Measurements from ENCODE around the gene APOL6.
A peak's percentile ranks its signal among the peaks of the same experiment; 100 is the strongest.

The APOL6 gene

DNA sequence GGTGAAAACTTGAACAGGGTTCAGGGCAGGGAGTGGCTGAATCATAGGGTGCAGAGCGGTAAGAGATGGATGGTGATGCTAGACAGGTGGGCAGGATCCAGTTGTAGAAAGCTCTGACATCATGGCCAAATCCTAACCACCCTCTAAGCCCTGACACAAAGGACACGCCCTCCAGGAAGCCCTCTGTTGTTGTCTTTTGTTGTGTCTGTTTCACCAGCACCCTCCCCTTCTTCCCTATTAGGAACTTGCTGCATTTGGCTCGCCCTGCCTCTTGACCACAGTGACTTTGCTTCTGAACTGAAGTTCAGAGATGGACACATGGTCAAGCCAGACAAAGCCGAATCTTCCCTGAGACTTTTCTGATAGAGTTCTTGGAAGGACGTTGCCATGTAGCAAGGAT lies 14.2 kb upstream of the APOL6 start:
- TF ChIP-seq, protein P1, sequence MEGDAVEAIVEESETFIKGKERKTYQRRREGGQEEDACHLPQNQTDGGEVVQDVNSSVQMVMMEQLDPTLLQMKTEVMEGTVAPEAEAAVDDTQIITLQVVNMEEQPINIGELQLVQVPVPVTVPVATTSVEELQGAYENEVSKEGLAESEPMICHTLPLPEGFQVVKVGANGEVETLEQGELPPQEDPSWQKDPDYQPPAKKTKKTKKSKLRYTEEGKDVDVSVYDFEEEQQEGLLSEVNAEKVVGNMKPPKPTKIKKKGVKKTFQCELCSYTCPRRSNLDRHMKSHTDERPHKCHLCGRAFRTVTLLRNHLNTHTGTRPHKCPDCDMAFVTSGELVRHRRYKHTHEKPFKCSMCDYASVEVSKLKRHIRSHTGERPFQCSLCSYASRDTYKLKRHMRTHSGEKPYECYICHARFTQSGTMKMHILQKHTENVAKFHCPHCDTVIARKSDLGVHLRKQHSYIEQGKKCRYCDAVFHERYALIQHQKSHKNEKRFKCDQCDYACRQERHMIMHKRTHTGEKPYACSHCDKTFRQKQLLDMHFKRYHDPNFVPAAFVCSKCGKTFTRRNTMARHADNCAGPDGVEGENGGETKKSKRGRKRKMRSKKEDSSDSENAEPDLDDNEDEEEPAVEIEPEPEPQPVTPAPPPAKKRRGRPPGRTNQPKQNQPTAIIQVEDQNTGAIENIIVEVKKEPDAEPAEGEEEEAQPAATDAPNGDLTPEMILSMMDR (IDR thresholded peaks at IDR 0.05; ENCODE audit: control insufficient read depth, insufficient read depth, low read depth, low read length, missing control alignments), result no peak
- no peak for DNase-seq (ENCODE audit: low read depth)
- no peak overlapping the region for H3K4me3 ChIP-seq (ENCODE audit: control insufficient read depth, low read depth, low read length)

DNA sequence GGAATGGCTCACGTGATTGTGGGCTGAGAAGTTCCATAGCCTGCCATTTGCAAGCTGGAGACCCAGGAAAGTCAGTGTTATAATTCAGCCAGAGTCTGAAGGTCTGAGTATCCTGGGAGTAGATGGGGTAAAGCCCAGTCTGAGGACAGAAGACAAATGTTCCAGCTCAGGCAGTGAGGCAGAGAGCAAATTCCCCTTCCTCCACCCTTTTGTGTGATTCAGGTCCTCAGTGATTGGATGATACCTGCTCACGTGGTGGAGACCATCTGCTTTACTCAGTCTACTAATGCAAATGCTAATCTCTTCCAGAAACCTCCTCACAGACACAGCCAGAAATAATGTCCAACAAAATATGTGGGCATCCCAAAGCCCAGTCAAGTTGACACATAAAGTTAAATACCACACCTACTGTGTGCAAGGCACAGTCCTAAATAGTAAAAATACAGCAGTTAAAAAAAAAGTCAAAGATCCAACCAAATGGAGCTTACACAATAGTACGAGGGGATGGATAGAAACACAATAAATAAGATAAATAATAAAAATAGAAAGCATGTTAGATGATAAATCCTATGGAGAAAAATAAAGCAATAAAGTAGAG lies 13.2 kb upstream of the APOL6 start:
- no peak for DNase-seq (ENCODE audit: low read depth)
- TF ChIP-seq, protein P1 (IDR thresholded peaks at IDR 0.05; ENCODE audit: control insufficient read depth, insufficient read depth, low read depth, low read length, missing control alignments), result no peak

DNA sequence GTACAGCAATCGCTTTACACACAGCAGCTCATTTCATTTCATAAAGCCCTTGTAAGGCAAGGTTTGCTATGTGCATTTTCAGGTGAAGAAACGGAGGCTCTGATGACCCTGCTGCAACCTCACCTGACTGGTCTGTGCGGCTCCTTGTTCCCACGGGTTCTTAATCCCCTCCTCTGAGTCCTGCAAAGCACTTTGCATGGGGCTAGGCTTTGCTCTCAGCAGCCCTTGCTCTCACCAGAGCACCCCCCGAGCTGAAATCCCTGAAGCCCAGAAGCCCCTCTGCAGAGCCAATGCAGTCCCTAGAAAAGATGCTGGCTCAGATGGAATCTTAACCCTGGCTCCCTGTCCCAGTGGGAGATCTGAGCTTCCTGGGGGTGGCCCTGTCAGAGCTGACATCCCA lies 11.0 kb upstream of the APOL6 start:
- TF ChIP-seq, protein P1 (IDR thresholded peaks at IDR 0.05; ENCODE audit: control insufficient read depth, insufficient read depth, low read depth, low read length, missing control alignments), result no peak
- no peak for DNase-seq (ENCODE audit: low read depth)
- H3K4me3 ChIP-seq (ENCODE audit: control insufficient read depth, low read depth, low read length), result no peak overlapping the region

More for the DNA sequence above, 13.2 kb upstream of the APOL6 start:
- H3K4me3 ChIP-seq (ENCODE audit: control insufficient read depth, low read depth, low read length), result no peak overlapping the region

DNA sequence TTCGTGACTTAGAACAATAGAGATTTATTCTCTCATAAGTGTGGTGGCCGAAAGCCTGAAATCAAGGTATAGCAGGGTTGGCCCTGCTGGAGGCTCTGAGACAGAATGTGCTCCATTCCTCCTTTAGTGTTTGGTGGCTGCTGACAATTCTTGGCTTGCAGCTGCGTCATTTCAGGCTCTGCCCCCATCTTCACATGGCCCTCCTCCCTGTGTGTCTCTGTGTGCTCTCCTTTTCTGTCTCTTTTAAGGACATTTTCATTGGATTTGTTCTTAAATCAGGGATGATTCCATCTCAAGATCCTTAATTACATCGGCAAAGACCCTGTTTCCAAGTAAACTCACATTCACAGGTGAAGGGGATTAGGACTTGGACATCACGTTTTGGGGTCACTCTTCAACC lies 10.2 kb upstream of the APOL6 start:
- TF ChIP-seq, protein P1 (IDR thresholded peaks at IDR 0.05; ENCODE audit: control insufficient read depth, insufficient read depth, low read depth, low read length, missing control alignments), result no peak

DNA sequence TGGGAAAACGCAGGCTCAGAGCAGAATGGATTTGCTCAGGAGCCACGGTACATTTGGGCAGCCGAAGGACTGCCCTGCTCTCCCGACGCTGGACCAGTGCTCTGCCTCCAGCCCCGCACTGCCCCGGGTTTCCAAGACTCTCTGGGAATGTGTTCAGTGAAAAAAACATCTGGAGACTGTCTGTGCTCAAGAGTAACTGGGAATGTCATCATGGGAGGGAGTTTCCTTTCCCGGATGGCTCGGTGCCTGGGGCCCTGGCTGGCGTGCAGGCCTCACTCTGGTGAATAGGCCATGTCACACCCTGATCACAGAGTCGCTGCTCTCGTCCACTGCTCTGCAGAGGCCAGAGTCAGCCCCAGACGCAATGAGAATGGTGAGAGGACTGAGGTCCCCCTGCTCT lies 9.8 kb upstream of the APOL6 start:
- DNase-seq (ENCODE audit: low read depth), result peak; percentile 66
- H3K4me3 ChIP-seq (ENCODE audit: control insufficient read depth, low read depth, low read length), result no peak overlapping the region
- TF ChIP-seq, protein P1 (IDR thresholded peaks at IDR 0.05; ENCODE audit: control insufficient read depth, insufficient read depth, low read depth, low read length, missing control alignments), result no peak

More for the DNA sequence above, 10.2 kb upstream of the APOL6 start:
- H3K4me3 ChIP-seq (ENCODE audit: control insufficient read depth, low read depth, low read length), result no peak overlapping the region
- DNase-seq (ENCODE audit: low read depth), result no peak

DNA sequence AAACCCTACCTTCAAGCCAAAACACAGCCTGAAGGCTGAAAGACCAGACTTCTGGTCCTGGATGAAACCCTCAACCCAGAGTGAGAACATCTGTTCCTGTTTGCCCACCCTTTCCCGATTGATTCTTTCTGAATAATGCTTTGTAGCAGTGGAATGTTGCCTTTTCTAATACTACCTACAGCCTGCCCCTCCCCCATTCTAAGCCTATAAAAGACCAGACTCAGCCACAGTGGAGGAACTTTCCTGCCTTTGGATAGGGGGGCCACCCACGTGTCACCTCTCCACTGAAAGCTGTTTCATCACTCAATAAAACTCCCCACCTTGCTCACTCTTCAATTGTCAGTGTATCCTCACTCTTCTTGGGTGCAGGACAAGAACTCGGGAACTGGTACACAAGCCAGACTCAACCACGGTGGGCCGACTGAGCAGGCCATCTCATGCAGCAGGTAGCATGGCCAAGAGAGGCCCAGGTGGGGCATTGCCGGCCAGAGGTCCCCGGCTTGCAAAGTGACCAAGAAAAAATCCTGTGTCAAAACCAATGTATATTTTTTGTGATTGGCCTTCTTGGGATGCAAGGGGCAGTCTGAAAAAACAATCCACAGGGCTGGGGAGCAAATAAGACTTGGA lies 6.6 kb upstream of the APOL6 start:
- DNase-seq (ENCODE audit: low read depth), result no peak
- no peak overlapping the region for H3K4me3 ChIP-seq (ENCODE audit: control insufficient read depth, low read depth, low read length)
- TF ChIP-seq, protein P1 (IDR thresholded peaks at IDR 0.05; ENCODE audit: control insufficient read depth, insufficient read depth, low read depth, low read length, missing control alignments), result no peak
